ENCODE measurements around the gene BCAN. TPM values are rescaled to one million over a fixed set of nuclear protein-coding genes. Genes with fewer than 3 reads are reported as not detected.
A peak's percentile ranks its signal among the peaks of the same experiment; 100 is the strongest.

The BCAN gene
- total RNA-seq, 1 donor from 2014 or later = 0.52 TPM

- intact Hi-C loops (cut with micrococcal nuclease) = no loop called here
- ATAC-seq = peak; percentile 4
- DNase-seq = peak; percentile 45
Observed at GRCh38 chr1:156705321-156705917, 63.5 kb downstream of the BCAN start, which contains the start of gene CRABP2. Gene CRABP2, minus strand, starts transcription at chr1:156705583. Its CDS starts 137 bp downstream, at chr1:156705446.

GRCh38 chr1:156705918-156706656 lies 64.2 kb downstream of the BCAN start:
- intact Hi-C loops (cut with micrococcal nuclease) = no loop called here
- DNase-seq (peak; percentile 79), ATAC-seq (peak; percentile 66)

- intact Hi-C loops (cut with micrococcal nuclease) = no loop called here
- peak; percentile 78 for DNase-seq
- ATAC-seq = peak; percentile 78
Observed at GRCh38 chr1:156706657-156707416, 64.9 kb downstream of the BCAN start.

- no peak for ATAC-seq
- DNase-seq = no peak
- intact Hi-C loops (cut with micrococcal nuclease) = no loop called here
Observed at GRCh38 chr1:156707417-156708217, 65.7 kb downstream of the BCAN start.

GRCh38 chr1:156708218-156708661 lies 66.3 kb downstream of the BCAN start:
- no peak for DNase-seq
- intact Hi-C loops (cut with micrococcal nuclease) = no loop called here
- ATAC-seq = no peak

GRCh38 chr1:156709031-156709430 lies 67.1 kb downstream of the BCAN start:
- intact Hi-C loops (cut with micrococcal nuclease) = no loop called here
- no peak for ATAC-seq
- DNase-seq = no peak

Other genes with a start within 250 kb of the BCAN start
- gene MEF2D, start 141.3 kb upstream of the BCAN start, total RNA-seq = 116 TPM
- 0.42 TPM for gene IQGAP3, start 69.6 kb upstream of the BCAN start, total RNA-seq
- gene TTC24, start 62.4 kb upstream of the BCAN start, total RNA-seq = not detected
- 123 TPM for gene NAXE, start 50.3 kb upstream of the BCAN start, total RNA-seq
- gene GPATCH4, start 40.6 kb upstream of the BCAN start, total RNA-seq = 14.1 TPM
- 1.5 TPM for gene HAPLN2, start 22.7 kb upstream of the BCAN start, total RNA-seq
- 94.7 TPM for gene NES, start 35.3 kb downstream of the BCAN start, total RNA-seq
- 0.74 TPM for gene CRABP2, start 63.5 kb downstream of the BCAN start, total RNA-seq
- gene METTL25B, start 86.4 kb downstream of the BCAN start, total RNA-seq = 14.7 TPM
- gene ISG20L2, start 86.6 kb downstream of the BCAN start, total RNA-seq = 12.0 TPM
- 96.1 TPM for gene MRPL24, start 99.0 kb downstream of the BCAN start, total RNA-seq
- 185 TPM for gene HDGF, start 109.6 kb downstream of the BCAN start, total RNA-seq
- gene PRCC, start 125.4 kb downstream of the BCAN start, total RNA-seq = 41.3 TPM
- 1.0 TPM for gene SH2D2A, start 174.7 kb downstream of the BCAN start, total RNA-seq
- 0.72 TPM for gene INSRR, start 217.0 kb downstream of the BCAN start, total RNA-seq
- gene NTRK1, start 218.7 kb downstream of the BCAN start, total RNA-seq = 0.69 TPM

All from left ventricle myocardium superior (tissue), 1 donor.